ENCODE results near the gene TCERG1. TPM values are rescaled to one million over a fixed set of nuclear protein-coding genes. Genes with fewer than 3 reads are reported as not detected.
"Not testable (repeated sequence)": the region's sequence is repeated elsewhere in the genome, so short reads cannot be mapped to it uniquely, and the experiment has no call there.

Gene TCERG1
- total RNA-seq, 1 donor from 2014 or later: 55.0 TPM

DNA sequence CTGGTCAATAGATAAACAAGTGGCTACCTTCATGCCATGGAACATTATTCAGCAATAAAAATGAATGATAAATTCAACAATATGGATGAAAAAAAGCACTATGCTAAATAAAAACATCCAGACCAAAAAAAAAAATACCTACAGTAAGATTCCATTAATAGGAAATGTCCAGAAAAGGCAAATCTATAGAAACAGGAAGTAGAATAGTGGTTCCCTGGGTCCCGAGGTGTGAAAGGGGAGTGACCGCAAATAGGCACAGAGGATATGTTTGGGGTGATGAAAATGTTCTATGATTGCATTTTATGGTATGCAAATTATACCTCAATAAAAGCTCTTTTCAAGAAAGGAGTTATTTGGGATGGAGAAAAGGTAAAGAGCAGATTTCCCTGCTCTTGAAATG, 72.4 kb downstream of the TCERG1 start:
- DNase-seq (ENCODE audit: low spot score): no peak

- DNase-seq (ENCODE audit: low spot score): no peak
Measured at GRCh38 chr5:146520731-146521130, 73.6 kb downstream of the TCERG1 start.

GRCh38 chr5:146521403-146522106, 74.4 kb downstream of the TCERG1 start:
- DNase-seq (ENCODE audit: low spot score): no peak

DNA sequence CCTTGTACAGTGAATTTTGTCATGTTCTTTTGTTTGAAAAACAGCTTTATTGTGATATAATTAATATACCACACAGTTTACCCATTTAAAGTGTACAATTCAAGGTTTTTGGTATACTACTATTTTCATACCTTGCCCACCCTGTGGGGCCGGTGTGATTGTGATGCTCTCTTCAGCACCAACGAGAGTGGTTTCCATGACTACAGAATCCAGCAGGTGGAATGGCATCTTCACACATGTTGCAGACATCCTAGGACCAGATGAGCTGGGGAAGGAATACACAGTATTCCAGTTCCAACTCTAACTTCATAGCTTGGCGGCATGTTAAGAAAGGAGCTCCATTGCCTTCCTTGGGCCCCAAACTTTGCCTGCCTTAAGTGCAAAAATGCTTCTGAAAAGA, 76.6 kb downstream of the TCERG1 start:
- DNase-seq (ENCODE audit: low spot score): no peak

DNA sequence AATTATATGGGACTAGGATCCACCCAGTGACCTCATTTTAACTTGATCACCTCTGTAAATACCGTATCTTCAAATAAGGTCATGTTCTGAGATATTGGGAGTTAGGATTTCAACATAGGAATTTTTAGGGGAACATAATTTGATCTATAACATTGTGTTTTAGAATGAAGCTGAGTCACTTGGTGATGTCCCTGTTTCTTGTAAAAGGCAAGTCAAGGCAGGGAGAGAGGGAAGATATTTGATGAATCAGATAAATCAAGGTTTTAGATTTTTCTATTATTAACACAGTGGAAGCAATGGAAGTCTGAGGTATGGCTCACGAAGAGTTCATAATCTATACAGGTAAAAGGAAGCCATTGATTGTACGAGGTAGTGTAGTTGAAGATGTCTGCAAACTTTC, 80.7 kb downstream of the TCERG1 start:
- no peak for DNase-seq (ENCODE audit: low spot score)

DNA sequence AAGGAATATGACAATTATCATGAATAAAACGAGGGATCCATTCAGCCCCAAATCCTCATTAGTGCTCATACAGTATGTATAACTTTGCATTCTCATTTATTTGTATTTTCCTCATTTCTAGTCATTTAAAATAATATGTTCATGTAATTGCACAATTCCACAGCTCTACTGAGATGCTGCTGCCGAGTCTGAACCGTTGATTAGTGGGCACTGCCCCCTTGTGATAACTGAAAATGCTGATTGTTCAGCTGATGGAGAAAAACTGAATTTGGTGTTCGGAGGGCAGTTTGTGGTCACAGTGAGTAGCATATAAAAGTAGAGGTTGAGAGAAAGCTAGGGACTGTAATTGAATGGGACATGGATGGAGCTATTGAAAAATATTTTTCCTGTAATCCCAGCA, 81.1 kb downstream of the TCERG1 start:
- no peak for DNase-seq (ENCODE audit: low spot score)

- no peak for DNase-seq (ENCODE audit: low spot score)
Measured at GRCh38 chr5:146529984-146530383, 82.9 kb downstream of the TCERG1 start.

GRCh38 chr5:146533260-146533857, 86.2 kb downstream of the TCERG1 start:
- DNase-seq (ENCODE audit: low spot score): no peak

GRCh38 chr5:146533882-146534281, 86.7 kb downstream of the TCERG1 start:
- DNase-seq (ENCODE audit: low spot score): no peak

GRCh38 chr5:146538432-146538831, 91.3 kb downstream of the TCERG1 start:
- no peak for DNase-seq (ENCODE audit: low spot score)

GRCh38 chr5:146539973-146540372, 92.8 kb downstream of the TCERG1 start:
- no peak for DNase-seq (ENCODE audit: low spot score)

GRCh38 chr5:146540414-146540813, 93.3 kb downstream of the TCERG1 start:
- DNase-seq (ENCODE audit: low spot score): no peak

GRCh38 chr5:146541958-146542849, 95.1 kb downstream of the TCERG1 start:
- no peak for DNase-seq (ENCODE audit: low spot score)

GRCh38 chr5:146544232-146544631, 97.1 kb downstream of the TCERG1 start:
- DNase-seq (ENCODE audit: low spot score): no peak

GRCh38 chr5:146548781-146549449, 101.8 kb downstream of the TCERG1 start:
- no peak for DNase-seq (ENCODE audit: low spot score)

DNA sequence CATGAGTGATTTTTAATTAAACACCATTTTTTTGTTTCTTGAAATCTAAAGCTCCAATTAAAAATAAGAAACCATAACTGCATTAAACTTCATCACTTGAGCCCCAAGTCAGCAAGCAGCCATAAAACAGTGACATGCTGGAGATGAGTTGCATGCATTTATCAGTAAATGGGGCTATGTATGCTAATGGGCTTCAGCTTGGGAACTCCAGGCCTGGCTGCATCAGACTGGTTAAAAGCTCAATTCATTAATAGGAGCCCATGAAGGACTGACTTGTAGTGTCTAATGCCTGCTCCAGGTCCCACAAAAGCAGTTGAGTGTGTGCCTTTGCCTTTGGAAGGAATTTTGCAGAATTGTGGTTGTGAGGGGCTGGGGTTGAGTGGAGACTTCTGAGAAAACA, 102.5 kb downstream of the TCERG1 start:
- DNase-seq (ENCODE audit: low spot score): no peak

- no peak for DNase-seq (ENCODE audit: low spot score)
Measured at GRCh38 chr5:146553446-146553845, 106.3 kb downstream of the TCERG1 start.

DNA sequence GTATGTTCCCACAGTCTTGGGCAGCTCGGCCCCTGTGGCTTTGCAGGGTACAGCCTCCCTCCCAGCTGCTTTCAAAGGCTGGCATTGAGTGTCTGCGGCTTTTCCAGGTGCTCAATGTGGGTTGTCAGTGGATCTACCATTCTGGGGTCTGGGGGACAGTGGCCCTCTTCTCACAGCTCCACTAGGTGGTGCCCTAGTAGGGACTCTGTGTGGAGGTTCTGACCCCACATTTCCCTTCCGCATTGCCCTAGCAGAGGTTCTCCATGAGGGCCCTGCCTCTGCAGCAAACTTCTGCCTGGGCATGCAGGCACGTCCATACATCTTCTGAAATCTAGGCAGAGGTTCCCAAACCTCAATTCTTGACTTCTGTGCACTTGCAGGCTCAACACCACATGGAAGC, 109.8 kb downstream of the TCERG1 start:
- DNase-seq (ENCODE audit: low spot score): not testable (repeated sequence)

- no peak for DNase-seq (ENCODE audit: low spot score)
Measured at GRCh38 chr5:146560205-146560812, 113.2 kb downstream of the TCERG1 start.
